OCI-LY3 (cell line): Measurements from ENCODE around the gene FUT8.
A peak's percentile ranks its signal among the peaks of the same experiment; 100 is the strongest.

Experiments
- H2AFZ ChIP-seq: fragments of 200-600, 300-600 bp; shearing (Covaris generic); 2 replicates; pipeline ENCODE4 v1.6.0; 2014; ENCODE audit warnings: antibody characterized with exemption, low read depth, low read length
- H3K27ac ChIP-seq: fragments of 200-600, 300-600 bp; sonication (generic); 2 replicates; pipeline ENCODE4 v1.5.1; 2014; ENCODE audit warnings: mild to moderate bottlenecking, low read length, moderate library complexity, mixed read lengths
- H3K27me3 ChIP-seq: fragments of 200-600, 300-600 bp; sonication (generic); 2 replicates; pipeline ENCODE4 v1.6.1; 2014; ENCODE audit warnings: low read depth, low read length, mixed read lengths
- H3K36me3 ChIP-seq: fragments of 200-600, 300-600 bp; sonication (generic); replicated peaks from 2 replicates; pipeline ENCODE3; 2014; ENCODE audit warnings: low read depth, low read length, mixed read lengths
- H3K4me1 ChIP-seq: fragments of 300-600, 200-600 bp; sonication (generic); 2 replicates; pipeline ENCODE4 v1.6.1; 2014; ENCODE audit warnings: low read length, mixed read lengths
- H3K4me2 ChIP-seq: fragments of 200-600, 300-600 bp; sonication (generic); 2 replicates; pipeline ENCODE4 v1.6.1; 2014; ENCODE audit warnings: low read length, mixed read lengths
- H3K4me3 ChIP-seq: fragments of 300-600, 200-600 bp; sonication (generic); 2 replicates; pipeline ENCODE4 v1.5.1; 2014; ENCODE audit warnings: antibody characterized with exemption, mild to moderate bottlenecking, low read length, moderate library complexity
- H3K79me2 ChIP-seq: fragments of 300-600, 200-600 bp; shearing (Covaris generic); 2 replicates; pipeline ENCODE4 v1.6.1; 2014; ENCODE audit warnings: mild to moderate bottlenecking, low read length, mixed read lengths
- H3K9ac ChIP-seq: fragments of 300-600, 200-600 bp; shearing (Covaris generic); 2 replicates; pipeline ENCODE4 v1.6.0; 2014; ENCODE audit warnings: mild to moderate bottlenecking, low read length, moderate library complexity
- H3K9me3 ChIP-seq: fragments of 200-600, 300-600 bp; shearing (Covaris generic); 2 replicates; pipeline ENCODE4 v1.6.1; 2014; ENCODE audit warnings: low read length, mixed read lengths; ENCODE audit not compliant: insufficient read depth
- H4K20me1 ChIP-seq: fragments of 200-600, 300-600 bp; sonication (generic); 2 replicates; pipeline ENCODE4 v1.6.1; 2016; ENCODE audit warnings: low read length, mixed read lengths; ENCODE audit not compliant: insufficient read depth
- EZH2phosphoT487 ChIP-seq: fragments of 200-600 bp; shearing (Covaris generic); IDR thresholded peaks from 2 replicates; pipeline ENCODE4 v1.6.1; 2018; ENCODE audit warnings: antibody characterized with exemption, mixed run types, low read depth
- TF ChIP-seq, protein P1 (sequence below): fragments of 200-600, 300-600 bp; sonication (generic); IDR thresholded peaks from 2 replicates; pipeline ENCODE4 v1.5.1; 2014; ENCODE audit warnings: antibody characterized with exemption, low read length, low read depth

FUT8 gene

DNA sequence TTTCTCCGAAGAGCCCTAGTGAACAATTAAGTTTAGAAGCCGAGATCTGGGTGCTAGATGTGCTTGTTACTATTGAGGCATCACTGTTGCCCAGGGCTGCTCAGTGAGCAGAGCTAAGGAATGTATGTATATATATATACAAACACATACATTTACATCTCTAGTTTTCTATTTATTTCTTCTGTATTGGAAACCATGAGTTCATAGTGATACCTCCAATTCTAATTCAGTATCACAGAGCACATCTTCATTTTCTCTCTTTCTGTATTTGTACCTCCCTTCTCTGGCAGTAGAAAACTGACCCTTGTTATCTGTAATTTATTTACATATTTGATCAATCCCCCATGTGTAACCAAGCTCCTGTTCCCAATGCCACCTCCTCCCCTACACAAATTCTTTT is 40.7 kb upstream of the FUT8 start:
- Histone ChIP-seq H3K27ac (no peak overlapping the region), H2AFZ (no peak overlapping the region), H3K9me3 (no peaks in the 10 kb centered on the region), H3K36me3 (no peaks in the 10 kb centered on the region), H3K9ac (no peak overlapping the region), H3K4me1 (peaks cover 14% of the 10 kb centered on the region), H3K27me3 (peaks cover 48% of the 10 kb centered on the region), H3K4me3 (no peak overlapping the region), H4K20me1 (0 out of 2 replicates have a peak, but pooled peaks cover 3% of the 10 kb centered on the region), H3K79me2 (no peaks in the 10 kb centered on the region), H3K4me2 (no peak overlapping the region)
- TF ChIP-seq, protein P1, sequence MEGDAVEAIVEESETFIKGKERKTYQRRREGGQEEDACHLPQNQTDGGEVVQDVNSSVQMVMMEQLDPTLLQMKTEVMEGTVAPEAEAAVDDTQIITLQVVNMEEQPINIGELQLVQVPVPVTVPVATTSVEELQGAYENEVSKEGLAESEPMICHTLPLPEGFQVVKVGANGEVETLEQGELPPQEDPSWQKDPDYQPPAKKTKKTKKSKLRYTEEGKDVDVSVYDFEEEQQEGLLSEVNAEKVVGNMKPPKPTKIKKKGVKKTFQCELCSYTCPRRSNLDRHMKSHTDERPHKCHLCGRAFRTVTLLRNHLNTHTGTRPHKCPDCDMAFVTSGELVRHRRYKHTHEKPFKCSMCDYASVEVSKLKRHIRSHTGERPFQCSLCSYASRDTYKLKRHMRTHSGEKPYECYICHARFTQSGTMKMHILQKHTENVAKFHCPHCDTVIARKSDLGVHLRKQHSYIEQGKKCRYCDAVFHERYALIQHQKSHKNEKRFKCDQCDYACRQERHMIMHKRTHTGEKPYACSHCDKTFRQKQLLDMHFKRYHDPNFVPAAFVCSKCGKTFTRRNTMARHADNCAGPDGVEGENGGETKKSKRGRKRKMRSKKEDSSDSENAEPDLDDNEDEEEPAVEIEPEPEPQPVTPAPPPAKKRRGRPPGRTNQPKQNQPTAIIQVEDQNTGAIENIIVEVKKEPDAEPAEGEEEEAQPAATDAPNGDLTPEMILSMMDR: no peak
- no peak for TF ChIP-seq EZH2phosphoT487

DNA sequence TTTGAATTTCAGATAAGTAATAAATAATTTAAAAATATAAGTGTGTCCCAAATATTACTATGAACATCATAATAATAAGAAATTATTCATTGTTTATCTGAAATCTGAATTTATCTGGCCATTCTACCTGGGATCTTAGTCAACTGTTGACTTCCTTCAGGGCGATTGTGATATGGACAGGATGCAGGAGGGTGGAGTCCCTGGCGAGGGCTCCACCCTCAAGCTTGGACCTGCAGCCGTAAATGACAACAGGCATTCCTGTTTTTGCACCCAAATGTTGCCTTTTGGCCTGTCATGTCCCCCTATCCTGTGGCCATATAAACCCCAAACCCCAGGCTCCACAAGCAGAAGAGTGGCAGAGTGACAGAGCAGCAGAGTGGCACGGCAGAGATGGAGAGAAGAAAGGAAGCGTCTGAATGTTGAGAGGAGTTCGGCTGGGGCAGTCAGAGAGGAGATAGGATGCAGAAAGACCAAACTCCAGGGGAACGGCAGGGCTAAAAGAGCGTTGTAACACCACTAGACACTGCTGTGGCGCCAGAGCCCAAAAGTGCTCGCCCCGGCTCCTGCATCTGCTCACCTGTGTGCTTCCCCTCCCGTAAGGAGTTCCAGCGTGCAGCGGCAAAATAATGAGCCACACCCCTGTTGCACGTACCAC is 39.4 kb upstream of the FUT8 start:
- no peak for TF ChIP-seq EZH2phosphoT487
- TF ChIP-seq, protein P1: no peak
- peak overlapping the region; percentile 65 for H3K4me3 ChIP-seq
- H2AFZ ChIP-seq: no peak overlapping the region
- H3K9me3 ChIP-seq: no peaks in the 10 kb centered on the region
- H3K27me3 ChIP-seq: peaks cover 43% of the 10 kb centered on the region
- H3K79me2 ChIP-seq: no peaks in the 10 kb centered on the region
- H3K9ac ChIP-seq: no peak overlapping the region
- peak overlapping the region; percentile 91 for H3K4me2 ChIP-seq
- H3K27ac ChIP-seq: no peak overlapping the region
- no peaks in the 10 kb centered on the region for H3K36me3 ChIP-seq
- 0 out of 2 replicates have a peak, but pooled peaks cover 3% of the 10 kb centered on the region for H4K20me1 ChIP-seq
- peaks cover 9% of the 10 kb centered on the region; the same call in 1 of the 2 replicates for H3K4me1 ChIP-seq

DNA sequence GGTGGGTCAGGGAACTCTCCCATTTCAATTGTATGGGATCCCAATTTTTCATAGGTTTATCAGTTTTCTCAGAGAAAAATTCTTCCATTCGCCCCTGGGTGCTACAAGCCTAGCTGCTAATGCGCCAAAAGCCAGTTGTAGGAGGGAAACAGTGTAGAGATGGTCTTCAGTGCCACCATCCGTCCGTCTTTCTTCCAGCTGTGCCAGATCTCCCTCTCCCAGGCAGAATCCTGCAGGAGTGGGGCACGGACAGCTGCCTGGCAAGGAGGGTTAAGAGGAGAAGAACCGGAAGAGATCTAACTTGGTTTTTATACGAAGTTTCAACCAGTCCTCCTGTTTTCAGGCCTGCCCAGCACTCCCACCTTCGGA is 38.9 kb upstream of the FUT8 start:
- Histone ChIP-seq H3K9me3 (no peaks in the 10 kb centered on the region), H3K4me3 (peak overlapping the region; percentile 65), H2AFZ (no peak overlapping the region), H4K20me1 (0 out of 2 replicates have a peak, but pooled peaks cover 3% of the 10 kb centered on the region), H3K79me2 (no peaks in the 10 kb centered on the region), H3K27me3 (peaks cover 43% of the 10 kb centered on the region), H3K27ac (no peak overlapping the region), H3K9ac (no peak overlapping the region), H3K4me1 (peaks cover 9% of the 10 kb centered on the region; the same call in 1 of the 2 replicates), H3K36me3 (no peaks in the 10 kb centered on the region), H3K4me2 (peak overlapping the region; percentile 91)
- TF ChIP-seq EZH2phosphoT487: no peak
- TF ChIP-seq, protein P1: peak; percentile 50

DNA sequence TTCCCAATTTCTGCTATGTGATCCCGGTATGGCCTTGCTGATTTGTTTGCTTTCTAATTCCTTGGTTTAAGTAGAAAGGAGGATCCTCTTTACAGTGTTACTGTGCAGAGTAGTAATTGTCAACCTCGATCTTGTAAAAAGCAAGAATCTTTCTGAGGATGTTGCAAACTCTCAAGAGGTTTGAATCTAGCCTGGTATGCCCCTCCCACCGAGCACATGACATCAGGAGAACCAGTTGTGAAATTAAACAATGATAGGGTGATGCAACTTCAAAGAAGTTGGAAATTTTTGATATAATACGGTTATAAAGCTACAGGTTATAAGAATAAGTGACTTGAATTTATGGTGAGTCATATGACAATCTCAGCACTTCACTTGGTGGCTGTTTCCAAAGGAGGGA is 35.0 kb upstream of the FUT8 start:
- Histone ChIP-seq H3K4me1 (peaks cover 9% of the 10 kb centered on the region; the same call in 1 of the 2 replicates), H2AFZ (no peak overlapping the region), H3K4me2 (no peak overlapping the region), H3K27me3 (peaks cover 29% of the 10 kb centered on the region), H3K79me2 (no peaks in the 10 kb centered on the region), H4K20me1 (no peaks in the 10 kb centered on the region), H3K9ac (no peak overlapping the region), H3K4me3 (no peak overlapping the region), H3K9me3 (no peaks in the 10 kb centered on the region), H3K36me3 (no peaks in the 10 kb centered on the region), H3K27ac (no peak overlapping the region)
- TF ChIP-seq EZH2phosphoT487: no peak
- TF ChIP-seq, protein P1: no peak
